GM23338 (cell line): ENCODE results near the gene DMD. TPM values are rescaled to one million over a fixed set of nuclear protein-coding genes. Genes with fewer than 3 reads are reported as not detected.

Experiments
- ATAC-seq: fragments of 200-7000 bp; cut with Tn5 transposase; 3 replicates; pipeline ENCODE4 v1.9.1; 2020
- DNase-seq: peaks from one replicate; pipeline ENCODE4 v3.0.0-alpha.2; 2015; ENCODE audit warnings: low spot score
- H2AFZ ChIP-seq: fragments of 200-600 bp; sonication (generic); 2 replicates; pipeline ENCODE4 v1.8.0; 2016; ENCODE audit warnings: antibody characterized with exemption, mild to moderate bottlenecking, moderate library complexity
- H3F3A ChIP-seq: fragments of 200-600 bp; sonication (generic); replicated peaks from 2 replicates; pipeline ENCODE4 v1.8.0; 2017; ENCODE audit warnings: antibody characterized with exemption, mixed run types, low read depth
- H3K27ac ChIP-seq: fragments of 200-600 bp; sonication (generic); 2 replicates; pipeline ENCODE4 v1.6.1; 2016; ENCODE audit warnings: low read depth
- H3K27me3 ChIP-seq: fragments of 200-600 bp; sonication (generic); 2 replicates; pipeline ENCODE4 v1.8.0; 2016; ENCODE audit warnings: mild to moderate bottlenecking, mixed run types, moderate library complexity; ENCODE audit not compliant: insufficient read depth
- H3K36me3 ChIP-seq: fragments of 200-600 bp; sonication (generic); 2 replicates; pipeline ENCODE4 v1.8.0; 2016; ENCODE audit warnings: mild to moderate bottlenecking; ENCODE audit not compliant: insufficient read depth
- H3K4me1 ChIP-seq: fragments of 200-600 bp; sonication (generic); 2 replicates; pipeline ENCODE4 v1.8.0; 2016; ENCODE audit warnings: mild to moderate bottlenecking, moderate library complexity; ENCODE audit not compliant: insufficient read depth
- H3K4me2 ChIP-seq: fragments of 200-600 bp; sonication (generic); 2 replicates; pipeline ENCODE4 v1.7.1; 2017; ENCODE audit warnings: mixed run types
- H3K4me3 ChIP-seq: fragments of 200-600 bp; sonication (generic); 2 replicates; pipeline ENCODE4 v1.6.1; 2016; ENCODE audit warnings: mixed run types
- H3K79me2 ChIP-seq: fragments of 200-600 bp; sonication (generic); replicated peaks from 2 replicates; pipeline ENCODE4 v1.8.0; 2017; ENCODE audit warnings: mild to moderate bottlenecking; ENCODE audit not compliant: insufficient read depth
- H3K9me2 ChIP-seq: fragments of 200-600 bp; sonication (generic); 2 replicates; pipeline ENCODE4 v1.8.0; 2017; ENCODE audit not compliant: insufficient read depth
- H4K20me1 ChIP-seq: fragments of 200-600 bp; sonication (generic); replicated peaks from 2 replicates; pipeline ENCODE4 v1.8.0; 2017; ENCODE audit warnings: mild to moderate bottlenecking; ENCODE audit not compliant: insufficient read depth
- H3K27ac Mint-ChIP-seq: 2 replicates; pipeline ENCODE4 v1.8.0; 2020; ENCODE audit warnings: inconsistent platforms, mild to moderate bottlenecking, moderate library complexity, mixed read lengths
- H3K27me3 Mint-ChIP-seq: 3 replicates; pipeline ENCODE4 v1.8.0; 2022; ENCODE audit warnings: low read depth, mild to moderate bottlenecking, moderate library complexity, mixed read lengths, inconsistent platforms; ENCODE audit not compliant: insufficient read depth, poor library complexity
- H3K36me3 Mint-ChIP-seq: 3 replicates; pipeline ENCODE4 v1.8.0; 2021; ENCODE audit warnings: low read depth, mild to moderate bottlenecking, inconsistent platforms, moderate library complexity, mixed read lengths
- H3K4me1 Mint-ChIP-seq: 3 replicates; pipeline ENCODE4 v1.8.0; 2020; ENCODE audit warnings: mild to moderate bottlenecking, inconsistent platforms, mixed read lengths
- H3K4me3 Mint-ChIP-seq: 3 replicates; pipeline ENCODE4 v1.8.0; 2021; ENCODE audit warnings: moderate library complexity, mild to moderate bottlenecking, inconsistent platforms, mixed read lengths
- H3K9me3 Mint-ChIP-seq: 3 replicates; pipeline ENCODE4 v1.8.0; 2020; ENCODE audit warnings: moderate library complexity, mild to moderate bottlenecking, inconsistent platforms, mixed read lengths
- EZH2 ChIP-seq: fragments of 200-600 bp; sonication (generic); IDR thresholded peaks from one replicate; pipeline ENCODE4 v1.8.0; 2017; ENCODE audit warnings: antibody characterized with exemption, mild to moderate bottlenecking, low read depth; ENCODE audit not compliant: unreplicated experiment
- JUNB ChIP-seq: IDR thresholded peaks from one replicate; pipeline ENCODE4 v1.6.1; 2016; ENCODE audit warnings: antibody characterized with exemption; ENCODE audit not compliant: unreplicated experiment
- NANOG ChIP-seq: IDR thresholded peaks from 2 replicates; pipeline ENCODE4 v1.6.1; 2016; ENCODE audit warnings: antibody characterized with exemption, borderline replicate concordance
- ZNF331 ChIP-seq: fragments of 250-450 bp; sonication (Bioruptor Pico); IDR thresholded peaks from 2 replicates; pipeline ENCODE4 v1.5.0; 2020; ENCODE audit warnings: low read depth, mild to moderate bottlenecking, moderate library complexity
- polyA plus RNA-seq: library from polyadenylated mRNA; unstranded; fragments of >200 nt; fragmentation: Nextera tagmentation; extraction: Ambion mirVana; gene quantifications from 2 replicates; pipeline ENCODE4 v1.2.1, GENCODE V29; 2016
- total RNA-seq: library from RNA; depleted of rRNA; stranded (reverse); fragments of >200 nt; shearing (Covaris generic); gene quantifications from 2 replicates; pipeline ENCODE4 v1.2.3, GENCODE V29; 2014
- TF ChIP-seq, protein P1 (sequence below): fragments of 250-450 bp; sonication (Bioruptor Pico); IDR thresholded peaks from 2 replicates; pipeline ENCODE4 v1.5.0; 2020; ENCODE audit warnings: mild to moderate bottlenecking, moderate library complexity
- TF ChIP-seq, protein P2 (sequence below): IDR thresholded peaks from one replicate; pipeline ENCODE4 v1.6.1; 2018; ENCODE audit warnings: antibody characterized with exemption; ENCODE audit not compliant: unreplicated experiment

The DMD gene
- total and polyA plus RNA-seq, 2 experiments from 2014 or later: 4.5 to 7.6 TPM

DNA sequence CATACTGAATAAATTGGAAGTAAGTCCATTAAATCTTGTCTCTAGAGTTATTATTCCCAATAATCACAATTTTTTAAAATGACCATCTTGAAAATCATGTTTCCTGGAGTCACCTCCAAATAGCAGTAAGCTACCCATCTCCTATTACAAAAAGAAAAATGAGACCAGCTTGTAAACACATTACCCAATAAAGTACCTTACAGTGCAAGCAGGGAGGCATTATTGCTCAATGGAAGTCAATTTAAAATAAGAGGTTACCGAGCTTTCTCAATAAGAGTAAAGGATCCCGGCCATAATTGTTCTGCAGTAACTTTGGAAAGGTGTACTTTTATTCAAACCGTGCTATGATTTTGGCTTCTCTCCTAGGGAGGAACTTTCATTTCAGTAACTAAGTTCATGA lies 78.0 kb downstream of the DMD start:
- no peaks in the 10 kb centered on the region for H4K20me1 ChIP-seq
- Mint-ChIP-seq H3K36me3 (no peaks in the 10 kb centered on the region), H3K4me3 (no peak overlapping the region), H3K4me1 (peaks cover 2% of the 10 kb centered on the region; the same call in 2 of the 3 replicates), H3K9me3 (no peaks in the 10 kb centered on the region; the same call in 2 of the 3 replicates), H3K27ac (no peak overlapping the region), H3K27me3 (no peaks in the 10 kb centered on the region)
- no peak for ATAC-seq
- H3K4me1 ChIP-seq: peaks cover 11% of the 10 kb centered on the region; the same call in 1 of the 2 replicates
- no peaks in the 10 kb centered on the region for H3K27me3 ChIP-seq
- no peaks in the 10 kb centered on the region for H3F3A ChIP-seq
- no peak overlapping the region for H2AFZ ChIP-seq
- H3K79me2 ChIP-seq: no peaks in the 10 kb centered on the region
- no peaks in the 10 kb centered on the region for H3K36me3 ChIP-seq
- H3K27ac ChIP-seq: no peak overlapping the region
- no peak for DNase-seq
- TF ChIP-seq JUNB (no peak), EZH2 (no peak), ZNF331 (CRISPR knock-in tag) (no peak), NANOG (no peak)
- TF ChIP-seq, protein P1, sequence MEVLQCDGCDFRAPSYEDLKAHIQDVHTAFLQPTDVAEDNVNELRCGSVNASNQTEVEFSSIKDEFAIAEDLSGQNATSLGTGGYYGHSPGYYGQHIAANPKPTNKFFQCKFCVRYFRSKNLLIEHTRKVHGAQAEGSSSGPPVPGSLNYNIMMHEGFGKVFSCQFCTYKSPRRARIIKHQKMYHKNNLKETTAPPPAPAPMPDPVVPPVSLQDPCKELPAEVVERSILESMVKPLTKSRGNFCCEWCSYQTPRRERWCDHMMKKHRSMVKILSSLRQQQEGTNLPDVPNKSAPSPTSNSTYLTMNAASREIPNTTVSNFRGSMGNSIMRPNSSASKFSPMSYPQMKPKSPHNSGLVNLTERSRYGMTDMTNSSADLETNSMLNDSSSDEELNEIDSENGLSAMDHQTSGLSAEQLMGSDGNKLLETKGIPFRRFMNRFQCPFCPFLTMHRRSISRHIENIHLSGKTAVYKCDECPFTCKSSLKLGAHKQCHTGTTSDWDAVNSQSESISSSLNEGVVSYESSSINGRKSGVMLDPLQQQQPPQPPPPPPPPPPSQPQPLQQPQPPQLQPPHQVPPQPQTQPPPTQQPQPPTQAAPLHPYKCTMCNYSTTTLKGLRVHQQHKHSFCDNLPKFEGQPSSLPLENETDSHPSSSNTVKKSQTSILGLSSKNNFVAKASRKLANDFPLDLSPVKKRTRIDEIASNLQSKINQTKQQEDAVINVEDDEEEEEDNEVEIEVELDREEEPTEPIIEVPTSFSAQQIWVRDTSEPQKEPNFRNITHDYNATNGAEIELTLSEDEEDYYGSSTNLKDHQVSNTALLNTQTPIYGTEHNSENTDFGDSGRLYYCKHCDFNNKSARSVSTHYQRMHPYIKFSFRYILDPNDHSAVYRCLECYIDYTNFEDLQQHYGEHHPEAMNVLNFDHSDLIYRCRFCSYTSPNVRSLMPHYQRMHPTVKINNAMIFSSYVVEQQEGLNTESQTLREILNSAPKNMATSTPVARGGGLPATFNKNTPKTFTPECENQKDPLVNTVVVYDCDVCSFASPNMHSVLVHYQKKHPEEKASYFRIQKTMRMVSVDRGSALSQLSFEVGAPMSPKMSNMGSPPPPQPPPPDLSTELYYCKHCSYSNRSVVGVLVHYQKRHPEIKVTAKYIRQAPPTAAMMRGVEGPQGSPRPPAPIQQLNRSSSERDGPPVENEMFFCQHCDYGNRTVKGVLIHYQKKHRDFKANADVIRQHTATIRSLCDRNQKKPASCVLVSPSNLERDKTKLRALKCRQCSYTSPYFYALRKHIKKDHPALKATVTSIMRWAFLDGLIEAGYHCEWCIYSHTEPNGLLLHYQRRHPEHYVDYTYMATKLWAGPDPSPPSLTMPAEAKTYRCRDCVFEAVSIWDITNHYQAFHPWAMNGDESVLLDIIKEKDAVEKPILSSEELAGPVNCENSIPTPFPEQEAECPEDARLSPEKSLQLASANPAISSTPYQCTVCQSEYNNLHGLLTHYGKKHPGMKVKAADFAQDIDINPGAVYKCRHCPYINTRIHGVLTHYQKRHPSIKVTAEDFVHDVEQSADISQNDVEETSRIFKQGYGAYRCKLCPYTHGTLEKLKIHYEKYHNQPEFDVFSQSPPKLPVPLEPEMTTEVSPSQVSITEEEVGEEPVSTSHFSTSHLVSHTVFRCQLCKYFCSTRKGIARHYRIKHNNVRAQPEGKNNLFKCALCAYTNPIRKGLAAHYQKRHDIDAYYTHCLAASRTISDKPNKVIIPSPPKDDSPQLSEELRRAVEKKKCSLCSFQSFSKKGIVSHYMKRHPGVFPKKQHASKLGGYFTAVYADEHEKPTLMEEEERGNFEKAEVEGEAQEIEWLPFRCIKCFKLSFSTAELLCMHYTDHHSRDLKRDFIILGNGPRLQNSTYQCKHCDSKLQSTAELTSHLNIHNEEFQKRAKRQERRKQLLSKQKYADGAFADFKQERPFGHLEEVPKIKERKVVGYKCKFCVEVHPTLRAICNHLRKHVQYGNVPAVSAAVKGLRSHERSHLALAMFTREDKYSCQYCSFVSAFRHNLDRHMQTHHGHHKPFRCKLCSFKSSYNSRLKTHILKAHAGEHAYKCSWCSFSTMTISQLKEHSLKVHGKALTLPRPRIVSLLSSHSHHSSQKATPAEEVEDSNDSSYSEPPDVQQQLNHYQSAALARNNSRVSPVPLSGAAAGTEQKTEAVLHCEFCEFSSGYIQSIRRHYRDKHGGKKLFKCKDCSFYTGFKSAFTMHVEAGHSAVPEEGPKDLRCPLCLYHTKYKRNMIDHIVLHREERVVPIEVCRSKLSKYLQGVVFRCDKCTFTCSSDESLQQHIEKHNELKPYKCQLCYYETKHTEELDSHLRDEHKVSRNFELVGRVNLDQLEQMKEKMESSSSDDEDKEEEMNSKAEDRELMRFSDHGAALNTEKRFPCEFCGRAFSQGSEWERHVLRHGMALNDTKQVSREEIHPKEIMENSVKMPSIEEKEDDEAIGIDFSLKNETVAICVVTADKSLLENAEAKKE (CRISPR knock-in tag): no peak
- TF ChIP-seq, protein P2, sequence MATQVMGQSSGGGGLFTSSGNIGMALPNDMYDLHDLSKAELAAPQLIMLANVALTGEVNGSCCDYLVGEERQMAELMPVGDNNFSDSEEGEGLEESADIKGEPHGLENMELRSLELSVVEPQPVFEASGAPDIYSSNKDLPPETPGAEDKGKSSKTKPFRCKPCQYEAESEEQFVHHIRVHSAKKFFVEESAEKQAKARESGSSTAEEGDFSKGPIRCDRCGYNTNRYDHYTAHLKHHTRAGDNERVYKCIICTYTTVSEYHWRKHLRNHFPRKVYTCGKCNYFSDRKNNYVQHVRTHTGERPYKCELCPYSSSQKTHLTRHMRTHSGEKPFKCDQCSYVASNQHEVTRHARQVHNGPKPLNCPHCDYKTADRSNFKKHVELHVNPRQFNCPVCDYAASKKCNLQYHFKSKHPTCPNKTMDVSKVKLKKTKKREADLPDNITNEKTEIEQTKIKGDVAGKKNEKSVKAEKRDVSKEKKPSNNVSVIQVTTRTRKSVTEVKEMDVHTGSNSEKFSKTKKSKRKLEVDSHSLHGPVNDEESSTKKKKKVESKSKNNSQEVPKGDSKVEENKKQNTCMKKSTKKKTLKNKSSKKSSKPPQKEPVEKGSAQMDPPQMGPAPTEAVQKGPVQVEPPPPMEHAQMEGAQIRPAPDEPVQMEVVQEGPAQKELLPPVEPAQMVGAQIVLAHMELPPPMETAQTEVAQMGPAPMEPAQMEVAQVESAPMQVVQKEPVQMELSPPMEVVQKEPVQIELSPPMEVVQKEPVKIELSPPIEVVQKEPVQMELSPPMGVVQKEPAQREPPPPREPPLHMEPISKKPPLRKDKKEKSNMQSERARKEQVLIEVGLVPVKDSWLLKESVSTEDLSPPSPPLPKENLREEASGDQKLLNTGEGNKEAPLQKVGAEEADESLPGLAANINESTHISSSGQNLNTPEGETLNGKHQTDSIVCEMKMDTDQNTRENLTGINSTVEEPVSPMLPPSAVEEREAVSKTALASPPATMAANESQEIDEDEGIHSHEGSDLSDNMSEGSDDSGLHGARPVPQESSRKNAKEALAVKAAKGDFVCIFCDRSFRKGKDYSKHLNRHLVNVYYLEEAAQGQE: no peak
- no peak overlapping the region for H3K4me2 ChIP-seq
- no peaks in the 10 kb centered on the region for H3K9me2 ChIP-seq
- H3K4me3 ChIP-seq: no peak overlapping the region
